Activated CD8-positive, alpha-beta T cell treated with anti-CD3 and anti-CD28 coated beads for 36 hours (primary cell): Measurements from ENCODE around the gene SNX22. TPM values are rescaled to one million over a fixed set of nuclear protein-coding genes. Genes with fewer than 3 reads are reported as not detected.
"Not testable (repeated sequence)": the region's sequence is repeated elsewhere in the genome, so short reads cannot be mapped to it uniquely, and the experiment has no call there.

Experiments
- ATAC-seq: fragments of 200-7000 bp; cut with Tn5 transposase; one replicate; pipeline ENCODE4 v1.10.0; 2021; ENCODE audit warnings: mild to moderate bottlenecking, moderate library complexity
- CTCF ChIA-PET: fragments of 350-600 bp; sonication (Branson Sonifier 250); formaldehyde crosslinking; loops from one replicate; lab custom pipeline; 2021; ENCODE audit warnings: antibody characterized with exemption; lab: Charles Lee
- POLR2A ChIA-PET: fragments of 350-600 bp; sonication (Branson Sonifier 250); formaldehyde crosslinking; loops from one replicate; lab custom pipeline; 2021; ENCODE audit warnings: antibody characterized with exemption; lab: Charles Lee
- DNase-seq: peaks from one replicate; pipeline ENCODE4 v3.0.0-alpha.2; 2020
- H3K27ac Mint-ChIP-seq: one replicate; pipeline ENCODE4 v1.8.0; 2021; ENCODE audit warnings: mild to moderate bottlenecking, mixed read lengths
- H3K27me3 Mint-ChIP-seq: one replicate; pipeline ENCODE4 v1.8.0; 2021; ENCODE audit warnings: mixed read lengths
- H3K36me3 Mint-ChIP-seq: one replicate; pipeline ENCODE4 v1.8.0; 2021; ENCODE audit warnings: low read depth, mixed read lengths
- H3K4me1 Mint-ChIP-seq: one replicate; pipeline ENCODE4 v1.8.0; 2021; ENCODE audit warnings: low read depth, mixed read lengths
- H3K4me3 Mint-ChIP-seq: one replicate; pipeline ENCODE4 v1.8.0; 2021; ENCODE audit warnings: mild to moderate bottlenecking, moderate library complexity, mixed read lengths
- H3K9me3 Mint-ChIP-seq: one replicate; pipeline ENCODE4 v1.8.0; 2021; ENCODE audit warnings: mixed read lengths
- intact Hi-C: fragments of 100-400 bp; cut with micrococcal nuclease; formaldehyde crosslinking; loops from one replicate; pipeline ENCODE4 v1.10.0; 2022
- total RNA-seq, 2 experiments: library from RNA; stranded (reverse); gene quantifications; one replicate each; pipeline ENCODE4 v1.2.3, GENCODE V29; 2021
- TF ChIP-seq, protein P1 (sequence below): fragments of 200-600 bp; IDR thresholded peaks from one replicate; pipeline ENCODE4 v1.8.0; 2022; ENCODE audit warnings: antibody characterized with exemption, mild to moderate bottlenecking

Gene SNX22
- total RNA-seq, 2 experiments from 2014 or later = 1.6 to 1.8 TPM

DNA sequence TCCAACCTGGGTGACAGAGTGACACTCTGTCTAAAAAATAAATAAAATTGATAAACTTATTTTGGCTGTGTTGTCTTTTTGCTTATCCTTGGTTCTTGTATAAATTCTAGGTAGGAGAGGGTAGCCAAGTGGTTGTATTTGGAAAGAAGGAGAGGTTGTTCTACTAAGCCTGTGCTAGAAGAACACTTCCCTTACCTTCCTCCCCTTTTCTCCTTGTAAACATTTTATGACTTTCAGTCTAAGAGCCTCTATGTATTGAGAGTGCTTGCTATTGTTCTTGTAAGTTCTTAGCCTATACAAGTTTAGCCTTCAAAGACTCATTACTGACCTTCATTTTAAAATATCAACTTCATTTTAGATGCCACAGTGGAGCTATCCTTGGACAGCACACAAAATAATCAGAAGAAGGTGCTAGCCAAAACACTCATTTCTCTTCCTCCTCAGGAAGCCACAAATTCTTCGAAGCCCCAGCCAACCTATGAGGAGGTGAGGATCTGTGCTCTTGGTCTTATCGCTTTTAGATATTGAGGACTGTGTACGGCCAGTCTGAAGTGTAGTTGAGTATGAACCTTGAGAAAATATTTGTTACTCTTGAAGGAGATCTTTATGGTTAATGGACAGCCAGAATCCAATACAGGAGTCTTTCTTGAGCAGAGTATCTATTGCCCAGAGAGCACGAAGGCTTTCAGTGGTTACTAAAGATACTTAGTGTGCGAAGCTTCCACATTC lies 33.6 kb upstream of the SNX22 start:
- Mint-ChIP-seq H3K4me1 (no peaks in the 10 kb centered on the region), H3K9me3 (no peaks in the 10 kb centered on the region), H3K27ac (no peak overlapping the region), H3K27me3 (no peaks in the 10 kb centered on the region), H3K4me3 (no peak overlapping the region), H3K36me3 (peaks cover 32% of the 10 kb centered on the region)
- ChIA-PET CTCF (no interaction called here), POLR2A (interaction anchor here (1.4 kb wide), 1 partner anchor 19 kb away, joined by 5 read pairs; no protein-coding TSS in a partner anchor)
- TF ChIP-seq, protein P1, sequence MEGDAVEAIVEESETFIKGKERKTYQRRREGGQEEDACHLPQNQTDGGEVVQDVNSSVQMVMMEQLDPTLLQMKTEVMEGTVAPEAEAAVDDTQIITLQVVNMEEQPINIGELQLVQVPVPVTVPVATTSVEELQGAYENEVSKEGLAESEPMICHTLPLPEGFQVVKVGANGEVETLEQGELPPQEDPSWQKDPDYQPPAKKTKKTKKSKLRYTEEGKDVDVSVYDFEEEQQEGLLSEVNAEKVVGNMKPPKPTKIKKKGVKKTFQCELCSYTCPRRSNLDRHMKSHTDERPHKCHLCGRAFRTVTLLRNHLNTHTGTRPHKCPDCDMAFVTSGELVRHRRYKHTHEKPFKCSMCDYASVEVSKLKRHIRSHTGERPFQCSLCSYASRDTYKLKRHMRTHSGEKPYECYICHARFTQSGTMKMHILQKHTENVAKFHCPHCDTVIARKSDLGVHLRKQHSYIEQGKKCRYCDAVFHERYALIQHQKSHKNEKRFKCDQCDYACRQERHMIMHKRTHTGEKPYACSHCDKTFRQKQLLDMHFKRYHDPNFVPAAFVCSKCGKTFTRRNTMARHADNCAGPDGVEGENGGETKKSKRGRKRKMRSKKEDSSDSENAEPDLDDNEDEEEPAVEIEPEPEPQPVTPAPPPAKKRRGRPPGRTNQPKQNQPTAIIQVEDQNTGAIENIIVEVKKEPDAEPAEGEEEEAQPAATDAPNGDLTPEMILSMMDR = no peak
- no peak for ATAC-seq
- intact Hi-C loops = no loop called here
- no peak for DNase-seq

DNA sequence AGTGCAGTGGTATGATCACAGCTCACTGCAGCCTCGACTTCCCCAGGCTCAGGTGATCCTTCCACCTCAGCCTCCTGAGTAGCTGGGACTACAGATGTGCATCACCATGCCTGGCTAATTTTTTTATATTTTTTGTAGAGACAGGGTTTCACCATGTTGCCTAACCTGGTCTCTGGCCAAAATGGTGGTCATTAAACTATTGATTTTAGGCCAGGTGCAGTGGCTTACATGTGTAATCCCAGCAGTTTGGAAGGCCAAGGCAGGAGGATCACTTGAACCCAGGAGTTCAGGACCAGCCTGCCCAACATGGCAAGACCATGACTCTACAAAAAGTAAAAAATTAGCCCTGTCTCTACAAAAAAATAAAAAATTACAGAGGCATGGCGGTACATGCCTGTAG lies 31.2 kb upstream of the SNX22 start:
- CTCF ChIA-PET, DNase-seq, H3K4me3 Mint-ChIP-seq, POLR2A ChIA-PET, H3K9me3 Mint-ChIP-seq, H3K4me1 Mint-ChIP-seq, H3K27me3 Mint-ChIP-seq, intact Hi-C loops, ATAC-seq, H3K27ac Mint-ChIP-seq: not testable (repeated sequence)
- peaks cover 31% of the 10 kb centered on the region for H3K36me3 Mint-ChIP-seq

DNA sequence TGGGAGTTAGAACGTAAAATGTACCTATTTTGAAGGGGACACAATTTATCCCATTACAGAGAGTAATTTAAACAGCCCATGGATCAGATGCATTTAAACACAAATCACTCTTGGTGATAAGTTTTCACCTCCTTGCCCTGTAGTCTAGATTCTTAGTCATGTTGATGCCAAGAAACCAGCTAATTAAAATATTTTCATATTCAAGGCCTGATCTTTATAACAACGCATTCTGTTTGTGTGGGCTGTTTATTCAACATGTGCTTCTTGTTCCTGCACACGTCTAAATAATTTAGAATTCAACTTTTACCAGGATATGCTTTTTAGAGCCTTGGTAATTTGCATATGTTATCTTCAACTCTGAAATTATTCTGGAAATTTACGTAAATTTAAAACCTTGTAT lies 29.9 kb upstream of the SNX22 start:
- CTCF ChIA-PET = interaction anchor here (1.5 to 1.8 kb wide), 2 partner anchors 10 to 26 kb away, joined by 4 read pairs; no protein-coding TSS in a partner anchor
- TF ChIP-seq, protein P1 = no peak
- Mint-ChIP-seq H3K27me3 (no peaks in the 10 kb centered on the region), H3K36me3 (peaks cover 36% of the 10 kb centered on the region), H3K27ac (no peak overlapping the region), H3K4me1 (no peaks in the 10 kb centered on the region), H3K9me3 (no peaks in the 10 kb centered on the region), H3K4me3 (no peak overlapping the region)
- ATAC-seq = no peak
- intact Hi-C loops = no loop called here
- DNase-seq = no peak
- POLR2A ChIA-PET = interaction anchor here (1.1 kb wide), 1 partner anchor 570 kb away, joined by 3 read pairs; no protein-coding TSS in a partner anchor

DNA sequence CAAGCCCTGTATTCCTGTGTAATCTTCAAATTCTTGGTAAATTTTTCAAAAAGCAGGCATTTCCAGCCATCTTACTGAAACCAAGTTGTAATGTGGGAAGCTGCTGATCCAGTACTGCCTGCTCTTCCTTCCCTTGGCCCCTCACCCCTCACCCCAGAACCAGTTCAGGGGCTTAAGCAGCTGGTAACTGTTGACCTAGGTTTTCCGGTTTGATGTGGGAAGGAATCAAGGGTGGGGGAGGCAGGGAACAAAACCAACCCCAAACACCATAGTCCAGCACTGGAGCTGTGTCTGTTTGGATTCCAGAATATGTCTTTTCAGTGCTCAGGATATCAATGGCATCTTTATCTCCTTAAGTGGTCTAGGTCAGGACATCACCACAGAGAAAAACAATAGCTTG lies 29.1 kb upstream of the SNX22 start:
- ChIA-PET POLR2A (interaction anchor here (1.1 kb wide), 1 partner anchor 569 kb away, joined by 3 read pairs; no protein-coding TSS in a partner anchor), CTCF (interaction anchor here (0.9 to 1.8 kb wide), 3 partner anchors 11 to 25 kb away, joined by 3 to 4 read pairs (median 4); no protein-coding TSS in a partner anchor)
- no peaks in the 10 kb centered on the region for H3K4me1 Mint-ChIP-seq
- no peaks in the 10 kb centered on the region for H3K27me3 Mint-ChIP-seq
- no peaks in the 10 kb centered on the region for H3K9me3 Mint-ChIP-seq
- peaks cover 39% of the 10 kb centered on the region for H3K36me3 Mint-ChIP-seq
- TF ChIP-seq, protein P1 = no peak
- H3K27ac Mint-ChIP-seq = no peak overlapping the region
- ATAC-seq (no peak), DNase-seq (no peak)
- intact Hi-C loops = no loop called here
- H3K4me3 Mint-ChIP-seq = no peak overlapping the region

DNA sequence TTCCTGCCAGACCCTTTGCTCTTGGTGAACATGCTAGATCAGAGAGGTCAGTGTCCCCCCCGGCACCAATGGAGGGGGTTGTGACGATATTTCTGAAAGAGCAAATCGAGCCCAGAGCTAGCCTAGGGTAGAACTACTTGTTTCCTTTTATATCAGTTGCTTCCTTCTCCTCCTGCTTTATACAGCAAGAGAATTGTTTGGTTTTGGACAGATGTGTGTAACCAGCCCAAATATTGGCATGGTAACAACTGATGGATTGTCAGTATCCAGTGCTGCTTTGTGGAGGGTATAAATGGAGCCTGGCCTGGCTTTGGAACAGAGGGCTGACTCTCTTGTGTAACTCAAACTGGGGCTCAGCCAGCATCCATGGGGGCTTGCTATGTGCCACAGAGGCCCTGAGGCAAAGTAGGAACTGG lies 28.6 kb upstream of the SNX22 start:
- TF ChIP-seq, protein P1 = no peak
- no peaks in the 10 kb centered on the region for H3K9me3 Mint-ChIP-seq
- no peak overlapping the region for H3K27ac Mint-ChIP-seq
- peaks cover 41% of the 10 kb centered on the region for H3K36me3 Mint-ChIP-seq
- H3K4me1 Mint-ChIP-seq = no peaks in the 10 kb centered on the region
- no peak overlapping the region for H3K4me3 Mint-ChIP-seq
- ChIA-PET CTCF (interaction anchor here (0.9 to 1.5 kb wide), 2 partner anchors 24 kb away, joined by 3 to 4 read pairs; no protein-coding TSS in a partner anchor), POLR2A (interaction anchor here (1.1 kb wide), 1 partner anchor 568 kb away, joined by 3 read pairs; no protein-coding TSS in a partner anchor)
- DNase-seq (no peak), ATAC-seq (no peak)
- intact Hi-C loops = no loop called here
- H3K27me3 Mint-ChIP-seq = no peaks in the 10 kb centered on the region
